ENCODE results near the gene AHSA1.

Gene AHSA1

GRCh38 chr14:77473921-77474320, 16.0 kb downstream of the AHSA1 start:
- DNase-seq (ENCODE audit: low read depth in 2 of 2): no peak

GRCh38 chr14:77474479-77475177, 16.7 kb downstream of the AHSA1 start:
- no peak for DNase-seq (ENCODE audit: low read depth in 2 of 2)

DNA sequence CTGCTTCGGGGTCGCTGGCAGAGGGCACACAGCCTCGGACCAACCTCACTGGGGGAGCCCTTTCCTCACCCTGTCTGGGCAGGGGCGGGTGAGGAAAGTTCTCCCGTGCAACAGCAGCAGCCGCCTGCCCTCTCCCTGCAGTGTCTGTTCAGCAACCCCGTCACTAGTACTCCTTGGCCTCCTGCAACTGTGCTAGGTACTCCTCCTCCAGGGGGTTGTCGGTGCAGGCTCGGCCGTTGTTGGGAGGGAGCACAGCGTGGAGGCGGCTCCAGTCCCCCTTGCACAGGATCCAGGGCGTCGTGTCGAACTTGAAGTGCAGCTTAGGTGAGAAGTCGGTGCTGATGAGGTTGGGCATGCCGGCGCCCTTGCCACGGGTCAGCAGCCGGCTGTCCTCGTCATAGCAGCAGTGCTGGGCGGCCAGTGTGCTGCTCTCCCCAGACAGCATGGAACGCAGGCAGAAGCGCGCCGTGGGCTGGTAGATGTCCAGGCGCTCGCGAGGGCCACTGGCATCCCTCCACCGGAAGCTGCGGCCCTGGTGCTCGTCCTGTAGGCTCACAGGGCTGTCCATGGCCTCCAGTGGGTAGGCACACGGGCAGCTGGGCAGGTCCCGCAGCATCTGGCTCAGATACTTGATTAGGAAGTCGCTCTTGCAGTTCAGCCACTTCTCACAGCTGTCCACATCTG, 17.7 kb downstream of the AHSA1 start:
- DNase-seq (ENCODE audit: low read depth in 2 of 2): no peak

DNA sequence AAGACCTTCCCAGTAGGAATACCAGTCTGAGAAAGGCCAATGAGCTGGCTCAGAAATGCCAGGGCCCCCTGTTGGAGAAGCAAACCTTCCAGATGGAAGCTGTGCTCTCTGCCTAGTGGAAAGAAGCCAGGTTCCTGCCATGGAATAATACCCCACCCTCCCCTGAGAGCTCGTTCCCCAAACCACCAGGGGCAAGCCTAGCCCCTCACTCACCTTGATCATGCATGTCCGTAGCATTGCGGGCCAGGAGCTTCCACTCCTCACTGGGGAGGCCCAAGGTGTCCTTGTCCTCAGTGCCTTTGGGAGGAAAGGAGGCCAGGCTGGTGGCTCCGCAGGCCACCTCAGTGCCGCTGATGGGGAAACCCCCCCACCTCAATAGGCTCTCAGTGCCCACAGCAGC, 20.1 kb downstream of the AHSA1 start:
- no peak for DNase-seq (ENCODE audit: low read depth in 2 of 2)

GRCh38 chr14:77478796-77479195, 20.9 kb downstream of the AHSA1 start:
- DNase-seq (ENCODE audit: low read depth in 2 of 2): no peak

GRCh38 chr14:77482422-77482821, 24.5 kb downstream of the AHSA1 start:
- no peak for DNase-seq (ENCODE audit: low read depth in 2 of 2)

DNA sequence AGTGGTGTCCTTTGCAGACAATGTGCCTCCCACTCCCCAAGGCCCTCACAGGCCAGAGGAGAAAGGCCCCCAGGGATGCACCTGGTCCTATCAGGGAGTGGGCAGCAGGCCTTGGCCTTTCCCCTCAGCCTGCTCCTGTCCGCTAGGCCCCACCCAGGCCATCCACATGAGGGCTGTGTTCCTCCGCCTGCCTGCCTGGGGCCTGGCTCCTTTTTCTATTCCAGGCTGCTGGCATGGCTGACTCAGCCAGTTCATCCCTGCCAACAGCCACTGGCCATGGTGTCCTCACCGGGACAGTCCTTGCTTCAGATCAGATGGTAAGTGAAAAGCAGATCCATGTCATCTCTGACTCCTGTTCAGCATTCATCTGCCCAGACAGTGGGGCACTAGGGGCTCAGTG, 27.4 kb downstream of the AHSA1 start:
- DNase-seq (ENCODE audit: low read depth in 2 of 2): no peak

DNA sequence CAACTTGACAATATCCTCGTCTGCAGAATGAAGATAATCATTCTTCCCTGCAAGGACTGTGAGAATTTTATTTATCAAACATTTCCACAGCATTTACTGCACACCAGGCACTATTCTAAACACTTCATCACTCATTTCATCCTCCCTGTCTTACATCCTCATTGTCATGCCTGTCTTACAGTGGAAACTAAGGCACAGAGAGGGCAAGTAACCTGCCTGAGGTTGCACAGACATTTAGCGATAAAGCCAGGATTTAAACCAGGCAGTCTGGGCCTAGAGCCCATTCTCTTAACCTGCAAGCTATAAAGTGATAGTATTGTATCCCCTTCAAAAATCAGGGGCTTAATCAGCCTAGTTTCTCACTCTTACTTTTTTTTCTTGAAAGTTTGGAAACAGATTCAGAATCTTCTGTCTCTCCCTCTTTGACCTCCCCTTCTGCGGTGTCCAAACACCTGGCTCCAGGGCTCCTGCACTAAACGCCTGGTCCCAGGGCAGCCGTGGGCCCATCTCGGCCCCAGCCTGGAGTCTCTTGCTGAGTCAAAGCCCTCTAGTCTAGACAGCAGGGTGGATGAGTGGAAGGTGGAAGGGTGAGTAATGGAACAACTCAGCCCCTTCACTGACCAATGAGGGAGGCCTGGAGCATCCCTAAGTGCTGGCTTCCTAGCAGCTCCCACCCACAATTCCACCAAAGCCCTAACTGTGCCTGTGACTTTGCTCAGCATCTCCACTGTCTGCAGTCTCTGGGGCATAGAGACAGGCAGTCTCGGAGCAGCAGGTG, 28.2 kb downstream of the AHSA1 start:
- DNase-seq (ENCODE audit: low read depth in 2 of 2): no peak

DNA sequence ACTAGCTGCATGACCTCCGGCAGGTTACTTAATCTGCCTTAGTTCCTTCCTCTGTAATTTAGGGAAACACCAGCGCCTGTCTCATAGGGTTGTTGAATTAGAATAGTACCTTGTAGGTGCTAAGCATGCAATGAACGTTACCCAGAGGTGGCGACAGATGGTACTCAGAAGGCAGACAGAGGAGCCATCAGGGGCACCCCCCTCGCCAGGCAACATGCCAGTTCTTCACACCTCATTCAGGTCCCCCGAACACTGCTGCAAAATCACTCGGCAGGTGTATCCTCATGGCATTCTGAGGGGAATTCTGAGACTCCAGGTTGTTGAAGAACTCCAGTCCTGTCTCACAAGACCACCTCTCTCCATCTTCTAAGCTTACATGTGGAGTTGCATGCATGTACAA, 30.7 kb downstream of the AHSA1 start:
- DNase-seq (ENCODE audit: low read depth in 2 of 2): no peak

GRCh38 chr14:77489041-77489440, 31.1 kb downstream of the AHSA1 start:
- no peak for DNase-seq (ENCODE audit: low read depth in 2 of 2)

GRCh38 chr14:77490347-77490986, 32.6 kb downstream of the AHSA1 start:
- DNase-seq (ENCODE audit: low read depth in 2 of 2): no peak

GRCh38 chr14:77491056-77491455, 33.2 kb downstream of the AHSA1 start:
- DNase-seq (ENCODE audit: low read depth in 2 of 2): no peak

GRCh38 chr14:77495334-77495733, 37.4 kb downstream of the AHSA1 start:
- no peak for DNase-seq (ENCODE audit: low read depth in 2 of 2)

- DNase-seq (ENCODE audit: low read depth in 2 of 2): peak; percentile 27 to 36
These were observed 40.5 kb downstream of the AHSA1 start, which contains the start of gene ISM2 for GRCh38 chr14:77498120-77498979. TSS of gene ISM2 (minus strand) at chr14:77498816. CDS start at chr14:77498793, 23 bp downstream.

GRCh38 chr14:77498984-77499527, 41.2 kb downstream of the AHSA1 start:
- no peak for DNase-seq (ENCODE audit: low read depth in 2 of 2)

- no peak for DNase-seq (ENCODE audit: low read depth in 2 of 2)
These were observed 44.4 kb downstream of the AHSA1 start for GRCh38 chr14:77502109-77502782.

- DNase-seq (ENCODE audit: low read depth in 2 of 2): no peak
These were observed 45.2 kb downstream of the AHSA1 start for GRCh38 chr14:77503138-77503537.

DNA sequence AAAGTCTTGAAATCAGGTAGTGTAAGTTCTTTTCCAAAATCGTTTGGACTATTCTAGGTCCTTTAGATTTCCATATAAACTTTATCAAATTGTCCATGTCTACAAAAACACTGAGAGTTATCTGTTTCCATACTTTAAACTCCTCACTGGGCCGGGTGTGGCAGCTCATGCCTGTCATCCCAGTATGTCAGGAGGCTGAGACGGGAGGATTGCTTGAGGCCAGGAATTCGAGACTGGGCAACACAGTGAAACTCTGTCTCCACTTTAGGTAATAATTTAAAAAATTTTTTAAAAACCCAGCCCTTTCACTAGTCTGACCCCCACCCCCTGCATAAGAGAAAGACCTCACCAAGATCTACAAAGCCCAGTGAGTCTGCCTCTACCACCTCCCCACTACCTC, 47.1 kb downstream of the AHSA1 start:
- no peak for DNase-seq (ENCODE audit: low read depth in 2 of 2)

DNA sequence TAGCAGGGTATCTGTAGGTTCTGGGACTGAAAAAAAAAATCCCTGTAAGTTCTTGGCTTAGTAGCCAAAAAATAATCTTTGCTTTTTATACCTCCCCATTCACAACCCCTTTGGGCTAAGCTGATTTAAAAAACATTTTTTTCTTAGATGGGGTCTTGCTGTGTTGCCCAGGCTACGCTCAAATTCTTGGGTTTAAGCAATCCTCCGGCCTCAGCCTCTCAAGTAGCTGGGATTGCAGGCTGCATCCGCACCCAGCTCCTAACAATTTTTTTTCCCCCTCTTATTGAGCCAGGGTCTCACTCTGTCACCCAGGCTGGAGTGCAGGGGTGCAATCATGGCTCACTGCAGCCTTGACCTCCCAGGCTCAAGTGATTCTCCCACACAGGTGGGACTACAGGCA, 49.9 kb downstream of the AHSA1 start:
- no peak for DNase-seq (ENCODE audit: low read depth in 2 of 2)

DNA sequence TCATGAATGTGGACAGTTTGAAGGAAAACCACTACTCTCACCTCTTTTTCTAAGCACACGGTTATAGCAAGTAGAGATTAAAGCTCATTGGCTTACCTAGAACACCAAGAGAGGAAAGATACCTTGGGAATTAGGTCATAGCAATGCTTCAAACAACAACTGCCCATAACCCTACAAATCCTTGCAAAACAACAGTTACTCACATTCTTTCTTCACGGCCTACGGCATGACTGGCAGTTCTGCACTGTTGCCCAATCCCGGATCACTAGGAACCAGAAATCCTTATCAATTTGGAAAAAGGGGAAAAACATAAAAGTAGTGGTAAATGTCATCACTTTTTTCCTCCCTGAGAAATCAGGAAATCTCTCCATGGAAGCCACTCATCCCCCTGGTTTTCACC, 50.4 kb downstream of the AHSA1 start:
- no peak for DNase-seq (ENCODE audit: low read depth in 2 of 2)
